Mononuclear cell (primary cell): ENCODE data around the gene FNDC3B. TPM values are rescaled to one million over a fixed set of nuclear protein-coding genes. Genes with fewer than 3 reads are reported as not detected.
"Not testable (repeated sequence)": the region's sequence is repeated elsewhere in the genome, so short reads cannot be mapped to it uniquely, and the experiment has no call there.

Source experiments
- H3K27me3 ChIP-seq: 2 replicates; pipeline ENCODE4 v1.6.0; 2011; ENCODE audit warnings: low read length, control low read depth; ENCODE audit not compliant: insufficient read depth
- H3K4me1 ChIP-seq: 2 replicates; pipeline ENCODE4 v1.5.1; 2011; ENCODE audit warnings: mild to moderate bottlenecking, low read length, control low read depth; ENCODE audit not compliant: insufficient read depth
- H3K4me3 ChIP-seq: 2 replicates; pipeline ENCODE4 v1.5.1; 2011; ENCODE audit warnings: mild to moderate bottlenecking, low read length, moderate library complexity
- H3K9me3 ChIP-seq: 2 replicates; pipeline ENCODE4 v1.5.1; 2011; ENCODE audit warnings: low read depth, mild to moderate bottlenecking, control low read depth, low read length
- total RNA-seq: library from RNA; depleted of rRNA; stranded (reverse); fragments of >200 nt; gene quantifications from one replicate; pipeline ENCODE4 v1.2.3, GENCODE V29; 2012

FNDC3B gene
- total RNA-seq, 1 donor = 46.1 TPM

DNA sequence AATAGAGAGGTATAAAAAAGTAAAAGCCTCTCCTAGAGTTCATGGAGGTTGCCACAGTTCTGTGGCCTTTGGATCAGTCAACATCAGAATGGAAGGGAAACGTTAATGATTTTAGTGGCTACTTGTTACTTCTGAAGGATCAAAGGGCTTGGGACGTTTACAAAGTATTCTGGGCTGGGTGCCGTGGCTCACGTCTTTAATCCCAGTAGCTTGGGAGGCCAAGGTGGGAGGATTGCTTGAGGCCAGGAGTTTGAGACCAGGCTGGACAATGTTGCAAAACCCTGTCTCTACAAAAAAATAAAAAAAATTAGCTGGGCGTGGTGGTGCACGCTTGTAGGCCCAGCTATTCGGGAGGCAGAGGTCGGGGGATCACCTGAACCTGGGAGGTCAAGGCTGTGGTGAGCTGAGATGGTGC lies 44.6 kb downstream of the FNDC3B start:
- no peak overlapping the region for H3K4me3 ChIP-seq
- H3K27me3 ChIP-seq = no peaks in the 10 kb centered on the region
- no peaks in the 10 kb centered on the region for H3K9me3 ChIP-seq
- peaks cover 15% of the 10 kb centered on the region for H3K4me1 ChIP-seq

DNA sequence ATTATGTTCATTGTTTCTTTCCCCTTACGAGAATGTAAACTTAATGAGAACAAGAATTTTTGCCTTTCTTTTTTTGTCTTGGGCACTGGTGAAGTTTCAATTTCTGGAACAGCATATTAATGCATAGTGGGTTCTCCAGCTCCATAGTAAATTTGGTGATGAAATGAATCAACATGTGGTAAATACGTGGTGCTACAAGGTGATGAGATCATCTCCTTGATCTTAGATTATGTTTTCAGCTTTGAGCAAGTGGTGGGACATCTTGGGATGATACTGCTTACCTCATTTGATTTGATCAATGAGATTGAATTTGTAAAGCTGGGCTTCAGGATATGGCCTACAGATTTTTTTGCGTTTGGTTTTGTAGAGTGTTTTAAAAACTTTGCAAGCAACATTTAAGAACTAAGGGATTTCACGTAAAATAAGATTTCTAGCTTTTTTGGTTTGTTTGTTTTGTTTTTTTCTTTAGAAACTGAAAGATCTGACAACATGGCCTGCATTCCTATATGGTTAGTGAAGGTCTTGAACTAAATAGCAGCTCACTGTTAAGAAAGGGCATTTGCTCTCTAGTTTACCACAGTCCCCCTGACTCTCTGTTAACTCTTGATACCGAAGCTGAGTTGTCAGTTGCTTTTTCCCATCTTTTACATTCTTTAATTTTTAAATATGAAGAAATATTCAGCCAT lies 45.6 kb downstream of the FNDC3B start:
- Histone ChIP-seq H3K4me1 (peaks cover 15% of the 10 kb centered on the region), H3K9me3 (no peaks in the 10 kb centered on the region), H3K4me3 (no peak overlapping the region), H3K27me3 (no peaks in the 10 kb centered on the region)

DNA sequence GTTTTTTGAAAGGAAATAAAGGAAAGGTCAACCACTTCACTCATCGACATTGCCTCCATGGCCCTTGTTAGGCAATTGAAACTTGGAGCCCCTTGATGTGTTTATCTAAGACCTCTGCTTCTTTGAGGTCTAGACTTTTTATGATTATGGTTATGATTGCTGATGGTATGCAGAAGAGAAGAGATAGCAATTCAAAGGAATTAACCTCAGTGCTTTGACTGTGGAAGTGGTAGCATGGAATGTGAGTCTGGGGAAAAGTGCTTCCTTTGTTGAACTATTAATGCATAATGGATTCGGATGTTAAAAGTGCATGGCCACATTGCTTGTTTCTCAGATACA lies 46.1 kb downstream of the FNDC3B start:
- no peaks in the 10 kb centered on the region for H3K9me3 ChIP-seq
- peaks cover 20% of the 10 kb centered on the region for H3K4me1 ChIP-seq

GRCh38 chr3:172086071-172086470 lies 46.7 kb downstream of the FNDC3B start:
- no peak overlapping the region for H3K4me3 ChIP-seq
- H3K4me1 ChIP-seq = peaks cover 20% of the 10 kb centered on the region
- no peaks in the 10 kb centered on the region for H3K9me3 ChIP-seq
- no peaks in the 10 kb centered on the region for H3K27me3 ChIP-seq

More for the DNA sequence above, 46.1 kb downstream of the FNDC3B start:
- Histone ChIP-seq H3K4me3 (no peak overlapping the region), H3K27me3 (no peaks in the 10 kb centered on the region)

DNA sequence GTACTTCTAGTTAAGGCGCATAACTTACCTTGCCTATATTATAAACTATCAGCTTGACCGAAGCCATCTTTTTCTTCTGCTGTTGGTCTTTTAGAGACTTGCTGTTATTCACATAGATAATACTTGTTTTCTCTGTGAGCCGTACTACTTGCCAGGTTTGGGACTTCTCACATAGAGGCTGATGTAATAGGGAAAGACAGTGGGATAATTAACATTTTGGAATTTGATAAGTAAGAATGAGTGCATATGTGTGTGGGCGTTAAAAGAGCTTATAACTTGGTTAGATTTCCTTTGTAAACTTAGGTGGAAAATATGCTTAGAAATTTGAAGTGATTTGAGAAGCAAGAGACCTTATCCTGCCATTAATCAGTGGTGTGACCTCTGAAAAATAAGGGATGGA lies 47.8 kb downstream of the FNDC3B start:
- Histone ChIP-seq H3K4me1 (peaks cover 20% of the 10 kb centered on the region), H3K4me3 (no peak overlapping the region), H3K9me3 (no peaks in the 10 kb centered on the region), H3K27me3 (no peaks in the 10 kb centered on the region)

DNA sequence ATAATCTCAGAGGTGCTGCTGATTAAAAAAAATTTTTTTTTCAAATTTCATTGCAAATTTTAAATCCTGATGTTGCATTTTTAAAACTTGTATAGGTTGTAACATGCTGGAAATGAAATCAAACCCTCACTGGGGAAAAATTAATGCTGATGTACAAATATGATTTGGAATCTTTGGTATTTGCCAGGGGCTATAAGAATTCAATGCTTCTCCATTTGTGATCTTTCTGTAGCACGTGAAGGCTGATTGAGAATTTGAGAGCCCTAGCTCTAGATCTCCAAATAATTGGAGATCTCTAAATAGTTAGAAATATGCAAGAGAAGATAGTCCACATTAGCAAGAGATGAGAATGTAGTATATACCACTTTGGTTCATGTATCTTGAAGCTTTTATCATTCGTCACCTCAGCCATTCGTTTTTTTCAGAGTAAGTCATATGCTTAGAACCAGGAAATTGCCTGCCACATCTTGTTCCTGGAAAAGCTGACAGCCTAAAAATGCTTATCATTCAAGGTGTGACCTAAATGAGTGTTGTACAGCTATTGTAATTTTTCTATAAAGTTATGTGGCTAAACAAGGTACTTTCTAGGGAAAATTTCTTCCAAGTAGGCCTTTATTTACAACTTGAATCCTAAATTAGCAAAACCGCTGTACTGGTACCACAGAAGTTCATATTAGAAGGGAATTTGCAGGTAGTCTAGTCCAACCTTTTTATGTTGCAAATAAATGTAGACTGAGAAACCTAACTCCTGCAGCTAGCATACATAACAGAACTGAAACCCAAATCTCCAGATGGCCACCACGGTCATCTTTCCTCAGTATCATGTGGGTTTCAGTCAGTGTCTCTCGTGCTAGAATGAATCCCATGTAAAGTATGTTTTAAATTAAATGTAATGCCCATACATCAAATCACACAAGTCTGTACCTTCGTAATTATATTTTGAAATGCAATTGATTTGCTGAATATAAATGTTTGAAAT lies 48.5 kb downstream of the FNDC3B start:
- H3K4me3 ChIP-seq = no peak overlapping the region

DNA sequence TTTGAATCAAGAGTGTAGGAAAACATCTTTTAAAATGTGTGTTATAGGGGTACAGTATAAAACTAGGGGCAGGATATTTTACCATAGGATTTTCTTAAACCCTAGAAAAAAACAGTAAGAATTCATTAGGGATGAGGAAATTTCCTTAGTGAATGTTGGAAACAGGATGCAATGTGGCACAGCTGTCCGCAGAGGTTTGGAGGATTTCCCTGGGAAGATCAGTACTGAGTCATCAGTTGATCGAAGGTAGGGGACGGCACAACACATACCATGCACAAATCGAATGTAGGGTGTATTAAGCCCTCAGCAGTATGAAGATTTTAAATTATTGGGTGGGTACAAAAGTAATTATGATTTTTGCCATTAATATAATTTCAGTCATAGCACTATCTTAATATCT lies 49.9 kb downstream of the FNDC3B start:
- Histone ChIP-seq H3K4me3 (no peak overlapping the region), H3K9me3 (no peaks in the 10 kb centered on the region), H3K4me1 (peaks cover 20% of the 10 kb centered on the region)

More for the DNA sequence above, 48.5 kb downstream of the FNDC3B start:
- Histone ChIP-seq H3K27me3 (no peaks in the 10 kb centered on the region), H3K4me1 (peaks cover 20% of the 10 kb centered on the region), H3K9me3 (no peaks in the 10 kb centered on the region)

DNA sequence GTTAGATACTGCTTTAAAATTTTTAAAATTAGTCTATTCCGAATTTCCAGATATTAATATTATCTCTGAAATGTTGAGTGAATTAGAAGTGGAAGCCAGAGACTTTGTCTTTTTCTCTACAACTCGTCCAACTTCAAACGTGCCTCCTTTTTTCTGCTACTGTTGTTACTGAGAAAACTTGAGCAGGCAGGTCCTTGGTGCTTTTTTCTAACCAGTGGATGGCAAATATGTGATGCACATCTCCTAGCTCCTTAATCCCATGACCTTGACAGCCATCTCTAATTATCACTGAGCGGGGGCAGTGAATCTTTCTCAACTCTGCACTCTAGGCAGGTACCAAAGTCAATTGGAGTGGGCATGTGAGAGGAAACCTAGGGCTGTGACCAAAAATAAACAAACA lies 50.7 kb downstream of the FNDC3B start:
- no peak overlapping the region for H3K4me3 ChIP-seq
- H3K4me1 ChIP-seq = peaks cover 26% of the 10 kb centered on the region
- no peaks in the 10 kb centered on the region for H3K9me3 ChIP-seq
- no peaks in the 10 kb centered on the region for H3K27me3 ChIP-seq

More for the DNA sequence above, 49.9 kb downstream of the FNDC3B start:
- no peaks in the 10 kb centered on the region for H3K27me3 ChIP-seq

- Histone ChIP-seq H3K27me3 (no peaks in the 10 kb centered on the region), H3K9me3 (no peaks in the 10 kb centered on the region), H3K4me3 (no peak overlapping the region), H3K4me1 (peaks cover 27% of the 10 kb centered on the region)
These were observed 53.3 kb downstream of the FNDC3B start for GRCh38 chr3:172092658-172093057.

DNA sequence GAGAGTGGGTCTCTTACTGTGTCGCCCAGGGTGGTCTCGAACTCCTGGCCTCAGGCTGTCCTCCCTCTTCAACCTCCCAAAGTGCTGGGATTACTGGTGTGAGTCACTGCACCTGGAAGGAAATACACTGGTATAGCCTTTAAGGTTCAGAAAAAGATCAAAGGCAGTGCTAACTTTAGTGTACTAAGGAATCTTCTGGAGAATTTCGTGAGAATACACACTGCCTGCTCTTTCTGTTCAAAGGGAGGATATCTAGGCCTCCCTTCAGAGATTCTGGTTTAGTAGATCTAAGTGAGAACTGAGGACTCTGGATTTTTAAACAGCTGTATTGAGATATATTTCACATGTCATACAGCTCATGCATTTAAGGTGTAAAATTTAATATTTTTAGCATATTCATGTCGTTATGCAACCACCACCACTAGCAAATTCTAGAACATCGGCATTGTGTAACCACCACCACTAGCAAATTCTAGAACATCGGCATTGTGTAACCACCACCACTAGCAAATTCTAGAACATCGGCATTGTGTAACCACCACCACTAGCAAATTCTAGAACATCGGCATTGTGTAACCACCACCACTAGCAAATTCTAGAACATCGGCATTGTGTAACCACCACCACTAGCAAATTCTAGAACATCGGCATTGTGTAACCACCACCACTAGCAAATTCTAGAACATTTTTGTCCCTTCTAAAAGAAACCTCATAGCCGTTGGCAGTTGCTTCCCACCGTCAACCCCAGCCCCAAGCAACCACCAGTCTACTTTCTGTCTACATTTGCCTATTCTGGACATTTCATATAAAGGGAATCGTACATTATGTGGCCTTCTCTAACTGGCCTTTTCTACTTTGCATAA lies 54.4 kb downstream of the FNDC3B start:
- H3K4me1 ChIP-seq = peaks cover 30% of the 10 kb centered on the region
- H3K27me3 ChIP-seq, H3K9me3 ChIP-seq, H3K4me3 ChIP-seq: not testable (repeated sequence)

GRCh38 chr3:172094621-172095557 lies 55.5 kb downstream of the FNDC3B start:
- Histone ChIP-seq H3K4me1 (peaks cover 34% of the 10 kb centered on the region), H3K4me3 (no peak overlapping the region), H3K27me3 (no peaks in the 10 kb centered on the region), H3K9me3 (no peaks in the 10 kb centered on the region)

DNA sequence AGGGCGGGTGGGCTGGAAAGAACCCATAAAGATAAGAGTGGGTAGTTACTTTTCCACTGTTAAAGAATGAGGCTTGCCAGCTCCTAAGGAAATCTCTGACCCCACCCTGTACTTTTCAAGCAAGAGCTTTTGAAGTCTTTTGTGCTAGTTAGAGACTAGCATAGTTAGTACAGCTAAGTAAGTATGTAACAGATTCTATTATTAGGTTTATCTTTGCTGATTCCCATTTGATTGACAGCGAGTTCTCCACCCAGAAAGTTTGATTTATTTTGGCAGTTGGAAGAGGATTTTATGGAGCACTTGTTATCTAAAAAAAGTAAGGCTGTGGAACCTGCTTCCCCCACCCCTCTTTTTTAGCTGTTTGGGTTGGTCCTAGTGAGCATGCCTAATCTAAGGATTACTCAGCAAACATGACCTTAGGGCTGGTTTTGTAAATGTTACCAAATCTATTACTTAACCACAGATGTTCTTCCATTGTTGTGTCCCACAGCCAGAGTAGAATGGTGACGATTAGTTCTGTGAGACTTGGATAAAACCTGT lies 57.6 kb downstream of the FNDC3B start:
- no peaks in the 10 kb centered on the region for H3K9me3 ChIP-seq
- no peak overlapping the region for H3K4me3 ChIP-seq
- H3K4me1 ChIP-seq = peaks cover 32% of the 10 kb centered on the region
- H3K27me3 ChIP-seq = no peaks in the 10 kb centered on the region

- Histone ChIP-seq H3K4me1 (peaks cover 38% of the 10 kb centered on the region), H3K4me3 (no peak overlapping the region), H3K27me3 (no peaks in the 10 kb centered on the region)
These were observed 58.2 kb downstream of the FNDC3B start for GRCh38 chr3:172097585-172097984.

More at GRCh38 chr3:172097585-172097984, 58.2 kb downstream of the FNDC3B start:
- no peaks in the 10 kb centered on the region for H3K9me3 ChIP-seq
